ENCODE measurements around the gene FERMT3.

Gene FERMT3

DNA sequence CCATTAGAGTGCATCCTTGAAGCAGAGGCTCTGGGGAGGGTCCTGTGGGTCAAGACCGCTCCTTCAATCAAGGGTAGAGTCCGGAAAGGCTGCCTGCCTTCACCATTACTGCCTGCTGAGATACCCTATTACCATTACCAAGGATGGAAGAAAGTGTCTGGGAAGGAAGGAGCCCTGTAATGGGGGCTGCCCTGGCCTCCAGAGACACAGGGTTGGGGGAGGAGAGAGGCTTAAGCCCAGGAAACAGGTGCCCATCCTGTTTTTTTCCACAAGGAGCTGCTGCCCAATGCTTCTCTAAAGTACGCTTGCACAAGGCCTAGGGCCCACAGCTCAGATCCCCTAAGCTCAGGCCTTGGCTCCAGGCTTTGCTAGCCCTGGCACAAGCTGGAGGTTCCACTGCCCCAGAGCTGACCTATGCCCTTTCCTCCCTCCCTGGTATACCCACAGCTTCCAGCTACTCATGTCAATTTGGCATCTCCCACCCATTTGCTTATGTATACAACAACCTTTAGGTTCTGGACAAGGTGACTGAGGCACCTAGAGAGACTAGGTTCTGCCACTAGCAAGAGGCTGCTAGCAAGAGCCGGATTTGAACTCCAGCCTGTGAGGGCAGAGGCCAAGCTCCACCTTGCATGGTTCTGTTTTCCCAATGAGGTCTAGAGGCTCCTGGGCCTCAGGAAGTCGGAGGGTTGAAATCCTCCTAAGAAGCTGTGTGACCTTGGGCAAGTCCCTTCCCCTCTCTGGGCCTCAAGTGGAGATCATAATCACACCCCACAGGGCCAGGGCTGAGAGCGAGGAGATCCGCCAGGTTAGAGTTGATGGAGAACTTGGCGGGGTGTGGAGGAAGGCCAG is 43.3 kb downstream of the FERMT3 start:
- DNase-seq (ENCODE audit: low spot score) = no peak

- no peak for DNase-seq (ENCODE audit: low spot score)
Measured at GRCh38 chr11:64250415-64251015, 44.0 kb downstream of the FERMT3 start.

GRCh38 chr11:64251016-64251752 is 44.7 kb downstream of the FERMT3 start, which contains the start of gene PLCB3:
Gene PLCB3 (plus strand): TSS chr11:64251530. CDS start chr11:64251650, 120 bp downstream.
- peak; percentile 88 for DNase-seq (ENCODE audit: low spot score)

DNA sequence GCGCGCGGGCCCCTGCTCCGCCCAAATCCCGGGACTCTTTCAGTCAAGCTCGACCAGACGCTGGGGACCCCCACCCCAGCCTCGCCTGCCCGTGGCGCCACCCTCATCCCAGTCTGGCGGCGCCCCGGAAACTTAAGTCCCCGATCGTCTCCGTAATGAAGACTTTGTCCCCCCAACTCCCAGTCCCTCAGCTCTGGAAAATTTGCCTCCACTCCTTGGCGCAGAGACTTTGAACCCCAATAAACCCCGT is 45.2 kb downstream of the FERMT3 start:
- DNase-seq (ENCODE audit: low spot score) = no peak

DNA sequence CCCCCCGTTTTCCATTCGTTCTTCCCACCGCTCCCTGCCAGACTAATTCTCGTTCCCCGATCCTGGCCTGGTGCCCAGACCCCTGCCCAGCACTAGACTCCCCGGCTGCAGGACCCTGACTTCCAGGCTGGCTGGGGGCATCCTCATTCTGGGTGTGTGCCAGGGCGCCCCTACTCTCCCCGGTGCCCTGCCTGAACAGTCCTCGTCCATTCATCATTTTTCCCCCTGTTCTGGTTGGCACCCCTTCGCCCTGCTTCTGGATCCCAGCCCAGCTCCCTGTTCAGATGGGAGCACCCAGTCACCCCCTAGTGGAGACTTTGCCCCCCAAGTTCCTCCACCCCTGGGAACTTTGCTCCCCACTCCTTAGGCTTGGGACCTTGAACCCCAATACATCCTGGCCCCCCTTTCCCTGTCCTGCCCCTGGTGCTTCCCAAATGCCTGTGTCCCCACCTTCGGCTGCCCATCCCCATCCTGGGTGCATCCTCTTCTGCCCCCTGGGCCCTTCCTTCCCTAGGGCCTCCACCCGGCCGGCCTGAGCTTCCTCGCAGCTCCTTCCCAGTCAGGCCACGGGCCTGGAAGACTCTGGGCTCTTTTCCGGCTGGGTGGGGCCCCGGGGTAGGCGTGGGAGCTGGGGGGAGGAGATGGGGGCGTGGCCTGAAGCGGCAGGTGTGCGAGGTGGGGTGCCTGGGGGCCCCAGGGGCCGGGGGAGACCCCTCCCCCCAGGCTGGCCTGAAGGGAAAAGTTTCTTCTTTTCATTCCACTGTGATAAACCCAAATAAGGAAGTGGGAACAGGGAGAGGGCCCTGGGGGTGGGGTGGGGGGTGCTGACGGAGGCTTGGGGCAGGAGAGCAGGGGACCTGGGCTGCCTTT is 45.7 kb downstream of the FERMT3 start:
- no peak for DNase-seq (ENCODE audit: low spot score)

GRCh38 chr11:64253043-64253442 is 46.5 kb downstream of the FERMT3 start:
- DNase-seq (ENCODE audit: low spot score) = no peak

DNA sequence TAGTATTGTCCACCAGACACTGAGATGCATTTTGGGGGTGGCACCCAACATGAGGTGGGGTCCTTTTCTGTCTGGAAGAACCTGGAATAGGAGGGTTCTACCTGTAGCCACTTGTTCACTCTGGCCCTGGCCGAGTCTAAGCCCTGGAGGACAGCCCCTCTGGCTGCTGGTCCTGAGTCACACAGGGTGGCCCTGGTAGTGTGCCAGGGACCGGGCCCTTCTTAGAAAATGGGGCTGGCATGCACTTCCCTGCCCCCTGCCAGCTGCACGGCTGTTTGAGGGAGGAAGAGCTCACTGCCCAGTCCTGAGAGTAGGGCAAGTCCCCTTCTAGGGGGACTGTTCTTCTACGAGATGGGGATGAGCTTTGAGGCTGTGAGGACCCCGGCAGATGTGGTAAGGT is 47.0 kb downstream of the FERMT3 start:
- DNase-seq (ENCODE audit: low spot score) = no peak

GRCh38 chr11:64254326-64254725 is 47.8 kb downstream of the FERMT3 start:
- no peak for DNase-seq (ENCODE audit: low spot score)

- no peak for DNase-seq (ENCODE audit: low spot score)
Measured at GRCh38 chr11:64255135-64256128, 48.9 kb downstream of the FERMT3 start.

- DNase-seq (ENCODE audit: low spot score) = no peak
Measured at GRCh38 chr11:64256300-64256699, 49.8 kb downstream of the FERMT3 start.

DNA sequence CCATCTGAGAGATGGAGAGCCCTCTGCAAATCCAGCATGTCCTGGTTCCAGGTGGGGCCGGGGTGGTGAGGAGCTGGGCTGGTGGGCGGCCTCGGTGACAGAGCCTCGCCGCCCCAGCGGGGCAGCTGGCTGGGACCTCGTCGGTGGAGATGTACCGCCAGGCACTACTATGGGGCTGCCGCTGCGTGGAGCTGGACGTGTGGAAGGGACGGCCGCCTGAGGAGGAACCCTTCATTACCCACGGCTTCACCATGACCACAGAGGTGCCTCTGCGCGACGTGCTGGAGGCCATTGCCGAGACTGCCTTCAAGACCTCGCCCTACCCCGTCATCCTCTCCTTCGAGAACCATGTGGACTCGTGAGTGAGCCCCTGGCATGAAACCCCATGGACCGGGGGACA is 51.8 kb downstream of the FERMT3 start:
- no peak for DNase-seq (ENCODE audit: low spot score)

DNA sequence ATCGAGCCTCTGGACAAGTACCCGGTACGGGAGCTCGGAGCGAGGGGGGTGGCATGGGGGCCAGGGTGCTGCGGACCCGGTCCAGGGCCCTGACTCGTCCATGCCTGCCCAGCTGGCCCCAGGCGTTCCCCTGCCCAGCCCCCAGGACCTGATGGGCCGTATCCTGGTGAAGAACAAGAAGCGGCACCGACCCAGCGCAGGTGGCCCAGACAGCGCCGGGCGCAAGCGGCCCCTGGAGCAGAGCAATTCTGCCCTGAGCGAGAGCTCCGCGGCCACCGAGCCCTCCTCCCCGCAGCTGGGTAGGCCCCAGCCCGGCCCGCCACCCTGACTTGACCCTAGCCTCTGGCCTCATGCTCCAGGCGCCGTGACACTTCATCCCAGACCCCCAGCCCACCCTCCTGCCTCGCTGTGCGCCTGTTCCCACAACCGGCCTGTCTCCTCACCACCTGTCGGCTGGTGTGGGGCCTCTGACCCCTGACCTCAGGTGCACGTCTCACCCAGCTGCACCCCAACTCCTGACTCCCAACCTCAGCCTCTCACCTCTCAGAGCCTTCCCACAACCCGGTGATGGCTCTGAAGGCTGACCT is 52.5 kb downstream of the FERMT3 start:
- no peak for DNase-seq (ENCODE audit: low spot score)

- no peak for DNase-seq (ENCODE audit: low spot score)
Measured at GRCh38 chr11:64259533-64260067, 53.1 kb downstream of the FERMT3 start.

DNA sequence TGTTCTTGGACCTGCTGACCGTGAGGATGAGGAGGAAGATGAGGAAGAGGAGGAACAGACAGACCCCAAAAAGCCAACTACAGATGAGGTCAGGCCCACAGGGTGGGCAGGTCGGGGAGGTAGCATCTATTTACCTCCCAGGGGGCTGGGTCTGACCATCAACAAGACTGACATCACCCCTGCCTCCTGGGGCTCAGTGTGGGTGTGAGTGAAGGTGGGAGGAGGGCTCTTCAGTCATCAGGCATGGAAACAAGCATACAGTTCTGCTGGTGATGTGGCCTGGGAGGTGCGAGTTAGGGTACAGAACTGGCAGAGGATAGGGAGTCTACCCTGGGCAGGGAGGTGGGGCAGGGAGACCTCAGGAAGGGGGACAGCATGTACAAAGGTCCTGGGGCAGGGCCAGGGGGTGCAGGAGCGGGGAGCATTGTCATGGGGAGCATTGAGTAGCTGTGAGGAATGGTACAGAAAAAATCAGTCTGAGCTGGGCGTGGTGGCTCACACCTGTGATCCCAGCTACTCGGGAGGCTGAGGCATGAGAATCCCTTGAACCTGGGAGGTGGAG is 53.7 kb downstream of the FERMT3 start:
- no peak for DNase-seq (ENCODE audit: low spot score)

- no peak for DNase-seq (ENCODE audit: low spot score)
Measured at GRCh38 chr11:64261556-64262080, 55.1 kb downstream of the FERMT3 start.

GRCh38 chr11:64262271-64263002 is 55.9 kb downstream of the FERMT3 start:
- no peak for DNase-seq (ENCODE audit: low spot score)

DNA sequence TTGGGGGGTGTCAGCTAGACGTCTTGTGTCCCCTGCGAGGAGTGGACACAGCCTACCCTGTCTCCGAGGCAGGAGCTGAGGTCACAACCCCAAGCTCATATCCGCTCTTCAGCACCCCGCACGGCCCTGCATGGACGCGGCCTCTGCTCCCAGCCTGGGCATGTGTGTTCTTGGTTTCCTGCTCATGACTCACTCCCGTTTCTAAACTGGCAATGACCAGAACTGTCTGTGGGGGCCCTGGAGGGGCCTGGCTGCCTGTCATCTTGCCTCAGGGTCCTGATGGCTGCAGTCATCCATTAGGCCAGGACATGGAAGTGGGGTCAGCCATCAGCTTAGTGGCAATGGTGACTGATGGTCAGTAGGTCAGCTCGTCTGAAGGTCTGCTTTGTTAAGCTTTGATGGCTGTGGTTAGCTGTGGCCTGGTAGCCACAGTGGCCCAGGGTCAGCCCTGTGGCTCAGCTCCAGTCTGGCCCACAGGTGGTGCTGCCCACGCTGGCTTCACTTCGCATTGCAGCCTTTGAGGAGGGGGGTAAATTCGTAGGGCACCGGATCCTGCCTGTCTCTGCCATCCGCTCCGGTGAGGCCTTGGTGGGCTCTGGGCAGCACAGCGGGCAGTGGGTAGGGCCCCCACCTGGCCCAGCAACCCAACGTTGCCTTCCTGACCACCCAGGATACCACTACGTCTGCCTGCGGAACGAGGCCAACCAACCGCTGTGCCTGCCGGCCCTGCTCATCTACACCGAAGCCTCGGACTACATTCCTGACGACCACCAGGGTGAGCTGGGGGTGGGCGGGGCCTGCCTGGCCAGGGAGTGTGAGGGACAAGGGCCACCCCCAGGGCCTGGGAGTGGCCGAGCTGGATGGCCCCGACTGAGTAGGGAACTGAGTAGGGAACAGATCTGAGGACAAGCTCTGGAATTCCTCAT is 56.8 kb downstream of the FERMT3 start:
- no peak for DNase-seq (ENCODE audit: low spot score)

DNA sequence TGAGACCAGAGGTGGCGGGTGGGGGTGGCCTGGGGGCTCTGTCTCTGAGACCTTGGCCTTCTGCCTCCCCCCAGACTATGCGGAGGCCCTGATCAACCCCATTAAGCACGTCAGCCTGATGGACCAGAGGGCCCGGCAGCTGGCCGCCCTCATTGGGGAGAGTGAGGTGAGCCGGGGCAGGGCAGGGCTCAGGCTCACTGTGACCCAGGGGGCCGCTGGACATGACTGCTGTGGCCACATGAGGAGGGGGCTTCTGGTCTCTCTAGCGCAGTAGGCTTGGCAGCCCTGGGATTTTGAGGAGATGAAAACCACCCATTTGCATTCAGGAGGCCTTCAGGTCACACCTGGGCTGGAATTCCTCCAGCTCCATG is 57.4 kb downstream of the FERMT3 start:
- DNase-seq (ENCODE audit: low spot score) = no peak

Data from ecto neural progenitor cell (in vitro differentiated cells).